GM12878 (cell line): ENCODE results near the gene CDC42SE2.

Experiments
- ASH2L ChIP-seq: fragments of 300-600, 200-600 bp; sonication (generic); IDR thresholded peaks from 2 replicates; pipeline ENCODE4 v1.6.1; 2017; ENCODE audit warnings: low read depth, mild to moderate bottlenecking, borderline replicate concordance
- ATF2 ChIP-seq: IDR thresholded peaks from 2 replicates; pipeline ENCODE4 v1.6.1; 2012; ENCODE audit warnings: low read length, inconsistent platforms
- BRCA1 ChIP-seq: IDR thresholded peaks from 2 replicates; pipeline ENCODE4 v1.6.1; 2011; ENCODE audit warnings: low read depth, low read length, improper control_type of control experiment
- CEBPZ ChIP-seq: fragments of 150-350 bp; IDR thresholded peaks from 2 replicates; pipeline ENCODE4 v1.6.1; 2016; ENCODE audit warnings: low read depth, low read length
- CTCF ChIP-seq, 3 experiments: IDR thresholded peaks in 2 of 3; conservative IDR thresholded peaks in 1 of 3; 2 replicates each; pipeline ENCODE4 v1.5.1; 2011; ENCODE audit warnings: low read depth in 3 of 3, low read length in 3 of 3, mild to moderate bottlenecking in 3 of 3, control low read depth in 2 of 3, moderate library complexity in 2 of 3, inconsistent platforms in 1 of 3, mixed read lengths in 1 of 3; ENCODE audit not compliant: control insufficient read depth in 2 of 3, insufficient read depth in 1 of 3; ENCODE audit errors: extremely low read depth in 1 of 3
- JUNB ChIP-seq: IDR thresholded peaks from 2 replicates; pipeline ENCODE4 v1.6.1; 2016; ENCODE audit warnings: antibody characterized with exemption, mild to moderate bottlenecking
- MYB ChIP-seq: fragments of 150-350 bp; IDR thresholded peaks from 2 replicates; pipeline ENCODE4 v1.6.1; 2014; ENCODE audit warnings: mild to moderate bottlenecking, low read depth, low read length, borderline replicate concordance
- POLR2AphosphoS5 ChIP-seq: IDR thresholded peaks from 2 replicates; pipeline ENCODE4 v1.6.1; 2011; ENCODE audit warnings: mild to moderate bottlenecking, low read length, inconsistent platforms
- SP1 ChIP-seq: IDR thresholded peaks from one replicate; pipeline ENCODE4 v1.6.1; 2011; ENCODE audit warnings: low read depth, low read length
- SRF ChIP-seq, 2 experiments: IDR thresholded peaks; 2 replicates each; pipeline ENCODE4 v1.6.1; 2011; ENCODE audit warnings: low read depth in 2 of 2, low read length in 2 of 2, mild to moderate bottlenecking in 1 of 2, moderate library complexity in 1 of 2
- SUZ12 ChIP-seq: fragments of 200-600 bp; sonication (generic); IDR thresholded peaks from one replicate; pipeline ENCODE4 v1.6.1; 2018; ENCODE audit warnings: antibody characterized with exemption, mild to moderate bottlenecking; ENCODE audit not compliant: unreplicated experiment
- ZBTB33 ChIP-seq: fragments of 450-650 bp; IDR thresholded peaks from 2 replicates; pipeline ENCODE4 v1.6.1; 2017; ENCODE audit warnings: mild to moderate bottlenecking

GRCh38 chr5:131281868-131282234, 18.0 kb downstream of the CDC42SE2 start:
- TF ChIP-seq SUZ12 (no peak), CTCF (IDR thresholded peaks at IDR 0.05 in 2 of 3, conservative IDR thresholded peaks at IDR 0.05 in 1 of 3; ENCODE audit: control insufficient read depth in 2 of 3, extremely low read depth in 1 of 3, insufficient read depth in 1 of 3, low read depth in 3 of 3, low read length in 3 of 3) (no peak), JUNB (no peak), MYB (no peak), ZBTB33 (no peak), BRCA1 (no peak), ATF2 (no peak), SRF (IDR thresholded peaks at IDR 0.05; ENCODE audit: low read depth in 2 of 2, low read length in 2 of 2) (no peak), CEBPZ (no peak), ASH2L (no peak), POLR2AphosphoS5 (no peak), SP1 (no peak)
